ENCODE results near the gene KLHL33.

Gene KLHL33

DNA sequence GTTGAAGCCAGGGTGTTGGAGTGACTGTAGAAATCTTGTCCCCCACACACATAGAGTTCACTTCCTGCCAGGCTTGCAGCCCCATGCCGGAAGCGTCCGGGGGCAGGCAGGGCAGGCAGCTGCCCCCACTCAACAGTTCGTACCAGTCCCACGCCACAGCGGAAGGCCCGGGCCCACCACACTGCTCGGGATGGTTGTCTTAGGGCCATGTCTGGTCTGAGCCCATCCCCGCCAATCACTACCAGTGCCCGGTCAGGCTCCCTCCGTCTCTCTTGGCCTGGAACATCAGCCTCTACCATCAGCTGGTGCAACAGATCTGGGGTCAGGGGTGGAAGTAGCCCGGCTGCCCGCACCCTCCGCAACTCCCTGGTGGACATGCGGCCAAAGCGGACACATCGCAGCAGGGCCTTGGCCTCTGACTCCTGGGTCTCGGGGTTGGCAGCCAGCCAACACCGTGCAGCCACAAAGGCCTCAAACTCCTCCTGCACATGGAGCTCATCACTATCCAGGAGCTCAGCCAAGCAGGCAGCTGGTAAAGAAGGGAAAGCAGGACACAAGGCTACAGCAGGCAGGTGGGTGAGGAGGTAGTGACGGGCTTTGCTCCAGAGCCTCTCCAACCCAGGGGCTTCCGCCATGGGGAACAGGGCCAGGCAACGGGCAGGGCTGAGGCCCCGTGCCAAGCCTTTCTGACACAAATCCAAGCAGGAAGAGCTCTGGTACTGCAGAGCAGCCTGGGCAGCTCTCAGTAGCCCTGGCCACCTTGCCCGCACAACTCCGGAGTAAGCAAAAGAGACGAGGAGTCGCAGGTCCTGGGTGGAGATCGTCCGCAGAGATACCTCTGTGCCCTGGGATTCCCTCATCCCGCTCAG lies 5.9 kb downstream of the KLHL33 start:
- H3K9me3 Mint-ChIP-seq (ENCODE audit: low read depth), result no peaks in the 10 kb centered on the region
- H3K36me3 Mint-ChIP-seq, result no peaks in the 10 kb centered on the region
- peak overlapping the region; percentile 46 for H3K4me3 Mint-ChIP-seq
- H3K27me3 Mint-ChIP-seq, result no peaks in the 10 kb centered on the region
- peaks cover 38% of the 10 kb centered on the region for H3K4me1 Mint-ChIP-seq (ENCODE audit: low read depth)
- H3K27ac Mint-ChIP-seq, result peak overlapping the region; percentile 86

DNA sequence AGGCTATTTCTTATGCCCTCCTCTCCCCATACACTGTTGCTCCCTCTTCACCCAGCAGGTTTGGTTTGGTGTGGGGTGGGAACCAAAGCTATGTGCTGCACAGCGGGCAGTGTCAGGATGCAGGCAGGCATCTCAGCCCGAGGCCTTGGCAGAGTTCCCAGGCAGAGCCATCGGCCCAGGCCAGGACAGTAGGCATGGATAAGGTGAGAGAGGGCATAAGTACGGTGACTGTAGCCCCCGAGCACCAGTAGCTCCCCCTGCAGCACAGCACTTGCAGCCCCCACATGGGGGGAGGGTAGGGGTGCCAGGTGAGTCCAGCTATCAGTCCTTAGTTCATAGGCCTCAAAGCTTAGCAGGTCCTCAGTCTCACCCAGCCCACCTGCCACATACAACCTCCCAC lies 7.2 kb downstream of the KLHL33 start:
- Mint-ChIP-seq H3K4me3 (peak overlapping the region; percentile 65), H3K4me1 (ENCODE audit: low read depth) (peaks cover 38% of the 10 kb centered on the region), H3K27me3 (no peaks in the 10 kb centered on the region), H3K36me3 (no peaks in the 10 kb centered on the region), H3K27ac (peak overlapping the region; percentile 86), H3K9me3 (ENCODE audit: low read depth) (no peaks in the 10 kb centered on the region)

DNA sequence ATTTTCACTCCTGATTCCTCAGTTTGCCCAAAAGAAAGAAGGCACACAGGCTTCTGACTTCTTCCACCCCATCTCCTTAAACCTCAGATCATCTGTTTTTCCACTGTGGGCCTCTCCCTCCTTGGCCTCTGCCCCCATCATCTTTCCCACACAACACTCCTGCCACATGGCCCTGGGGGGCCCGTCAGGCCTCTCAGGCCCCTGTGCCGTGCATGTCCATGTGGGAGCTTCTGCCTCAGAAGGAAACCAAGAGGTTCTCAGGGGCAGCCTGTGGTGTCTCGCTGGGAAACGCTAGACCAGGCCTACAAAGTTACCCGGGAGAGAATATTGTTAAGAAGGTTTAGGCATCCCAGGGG lies 8.0 kb downstream of the KLHL33 start:
- peak overlapping the region; percentile 86 for H3K27ac Mint-ChIP-seq
- H3K4me3 Mint-ChIP-seq, result peak overlapping the region; percentile 65
- H3K9me3 Mint-ChIP-seq (ENCODE audit: low read depth), result no peaks in the 10 kb centered on the region
- H3K36me3 Mint-ChIP-seq, result no peaks in the 10 kb centered on the region
- peaks cover 38% of the 10 kb centered on the region for H3K4me1 Mint-ChIP-seq (ENCODE audit: low read depth)
- H3K27me3 Mint-ChIP-seq, result no peaks in the 10 kb centered on the region

DNA sequence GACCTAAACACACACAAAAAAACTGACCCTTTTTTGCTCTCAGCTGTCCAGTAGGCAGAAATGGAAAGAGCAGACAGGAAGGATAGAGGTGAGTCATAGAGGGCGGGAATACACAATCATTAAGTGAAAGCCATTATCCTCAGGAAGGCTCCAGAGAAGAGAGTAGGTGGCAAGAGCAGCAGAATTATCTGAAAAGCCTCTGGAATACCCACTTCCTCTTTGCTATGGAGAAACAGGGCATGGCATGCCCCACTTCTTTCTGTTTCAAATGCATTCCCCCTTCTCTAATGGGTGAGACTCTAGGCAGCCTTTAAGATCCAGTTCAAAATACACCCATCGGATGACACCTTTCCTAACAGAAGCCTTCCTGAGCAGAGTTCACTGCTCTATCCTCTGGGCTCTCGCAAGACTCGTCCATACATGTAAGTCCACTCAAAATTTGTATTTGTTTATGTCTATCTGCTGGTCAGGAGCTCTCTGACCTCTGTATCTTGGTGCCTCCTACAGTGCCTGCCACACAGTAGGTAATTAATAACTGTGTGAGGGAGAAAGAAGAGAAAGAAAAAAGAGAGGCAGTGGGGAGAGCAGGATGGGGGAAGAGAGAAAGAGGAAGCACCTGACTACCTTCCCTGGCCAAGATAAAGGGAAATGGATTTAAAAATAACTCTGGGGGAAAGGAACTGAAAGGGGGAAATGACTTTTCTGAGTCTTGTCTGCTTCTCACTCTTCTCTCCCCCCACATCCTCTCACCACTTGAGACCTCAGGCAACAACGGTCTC lies 8.5 kb downstream of the KLHL33 start:
- Mint-ChIP-seq H3K4me3 (peak overlapping the region; percentile 65), H3K9me3 (ENCODE audit: low read depth) (no peaks in the 10 kb centered on the region), H3K36me3 (no peaks in the 10 kb centered on the region), H3K27me3 (no peaks in the 10 kb centered on the region), H3K4me1 (ENCODE audit: low read depth) (peaks cover 38% of the 10 kb centered on the region), H3K27ac (peak overlapping the region; percentile 86)

DNA sequence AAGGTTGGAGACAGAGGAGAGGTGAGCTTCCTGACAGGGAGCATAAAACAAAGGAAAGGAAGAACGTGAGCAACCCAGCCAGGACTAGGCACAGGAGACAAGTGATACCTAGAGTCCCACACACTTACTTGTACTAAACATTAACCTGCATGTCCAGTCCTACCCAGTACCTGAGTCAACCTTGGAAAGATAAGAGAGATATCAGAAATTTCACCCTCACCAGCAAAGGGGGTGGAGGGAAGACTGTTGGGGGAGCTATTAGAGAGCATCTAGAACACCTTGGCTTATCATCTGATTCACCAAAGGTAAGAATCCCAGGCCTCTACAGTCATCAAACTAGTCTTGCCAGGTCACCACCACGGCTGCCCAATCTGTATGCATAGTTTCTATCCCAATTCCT lies 11.1 kb downstream of the KLHL33 start:
- Mint-ChIP-seq H3K27me3 (no peaks in the 10 kb centered on the region), H3K4me3 (no peak overlapping the region), H3K36me3 (no peaks in the 10 kb centered on the region), H3K4me1 (ENCODE audit: low read depth) (peaks cover 32% of the 10 kb centered on the region), H3K27ac (no peak overlapping the region), H3K9me3 (ENCODE audit: low read depth) (no peaks in the 10 kb centered on the region)

DNA sequence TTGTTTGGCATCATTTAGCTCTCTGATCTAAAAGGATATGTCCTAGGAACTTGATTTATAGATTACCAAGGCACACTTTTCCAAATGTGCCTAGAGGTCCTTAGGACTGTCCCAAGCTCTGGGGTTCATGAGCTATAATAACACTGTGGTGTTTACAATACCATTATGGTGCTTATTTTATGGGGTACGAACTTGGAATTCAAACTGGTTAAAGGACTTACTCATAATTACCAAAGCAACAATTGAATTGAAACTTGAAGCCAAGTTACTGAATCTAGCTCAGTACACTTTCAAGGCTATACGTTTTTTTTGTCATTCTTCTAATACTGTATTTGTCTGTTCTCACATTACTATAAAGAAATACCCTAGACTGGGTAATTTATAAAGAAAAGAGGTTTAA lies 13.1 kb downstream of the KLHL33 start:
- Mint-ChIP-seq H3K4me1 (ENCODE audit: low read depth) (peaks cover 13% of the 10 kb centered on the region), H3K9me3 (ENCODE audit: low read depth) (no peaks in the 10 kb centered on the region), H3K36me3 (no peaks in the 10 kb centered on the region), H3K27me3 (no peaks in the 10 kb centered on the region), H3K4me3 (no peak overlapping the region), H3K27ac (no peak overlapping the region)

DNA sequence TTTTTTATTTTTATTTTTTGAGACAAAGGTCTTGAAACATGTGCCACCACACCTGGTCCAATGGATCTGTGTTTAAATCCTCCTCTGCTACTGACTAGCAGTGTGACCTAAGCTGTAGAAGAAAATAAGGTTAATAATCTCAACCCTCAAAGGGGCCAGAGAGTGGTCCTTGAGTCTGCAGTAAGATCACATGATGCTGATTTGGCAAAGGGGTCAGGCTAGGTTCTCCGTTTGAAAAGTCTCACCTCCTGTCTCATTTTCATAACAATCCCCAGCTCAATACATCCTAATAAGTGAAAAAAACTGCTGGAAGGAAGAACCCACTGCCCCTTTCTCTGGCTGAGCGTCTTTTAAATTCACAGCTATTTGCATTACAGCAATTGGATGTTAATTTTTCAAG lies 14.7 kb downstream of the KLHL33 start:
- no peak overlapping the region for H3K27ac Mint-ChIP-seq
- H3K36me3 Mint-ChIP-seq, result no peaks in the 10 kb centered on the region
- H3K9me3 Mint-ChIP-seq (ENCODE audit: low read depth), result no peaks in the 10 kb centered on the region
- no peaks in the 10 kb centered on the region for H3K27me3 Mint-ChIP-seq
- no peak overlapping the region for H3K4me3 Mint-ChIP-seq
- peaks cover 5% of the 10 kb centered on the region for H3K4me1 Mint-ChIP-seq (ENCODE audit: low read depth)

DNA sequence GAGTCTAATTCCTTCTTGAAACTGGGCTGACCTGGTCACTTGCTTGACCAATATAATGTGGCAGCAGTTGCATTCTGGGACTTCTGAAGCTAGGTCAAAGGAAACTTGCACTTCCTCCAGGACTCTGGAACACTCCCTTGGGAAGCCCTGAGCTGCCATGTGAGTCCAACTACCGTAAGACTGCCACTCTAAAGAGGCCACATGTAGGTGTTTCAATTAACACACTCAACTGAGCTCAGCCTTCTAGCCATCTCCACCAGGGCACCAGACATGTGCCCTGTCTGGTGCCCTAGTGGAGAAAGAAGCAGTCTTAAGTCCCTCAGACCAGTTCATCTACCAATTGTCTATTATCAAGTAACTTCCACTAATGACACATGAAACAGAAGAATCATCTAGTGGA lies 16.5 kb downstream of the KLHL33 start:
- H3K36me3 Mint-ChIP-seq, result no peaks in the 10 kb centered on the region
- no peak overlapping the region for H3K27ac Mint-ChIP-seq
- H3K4me3 Mint-ChIP-seq, result no peak overlapping the region
- peaks cover 11% of the 10 kb centered on the region for H3K4me1 Mint-ChIP-seq (ENCODE audit: low read depth)
- H3K9me3 Mint-ChIP-seq (ENCODE audit: low read depth), result no peaks in the 10 kb centered on the region
- no peaks in the 10 kb centered on the region for H3K27me3 Mint-ChIP-seq

DNA sequence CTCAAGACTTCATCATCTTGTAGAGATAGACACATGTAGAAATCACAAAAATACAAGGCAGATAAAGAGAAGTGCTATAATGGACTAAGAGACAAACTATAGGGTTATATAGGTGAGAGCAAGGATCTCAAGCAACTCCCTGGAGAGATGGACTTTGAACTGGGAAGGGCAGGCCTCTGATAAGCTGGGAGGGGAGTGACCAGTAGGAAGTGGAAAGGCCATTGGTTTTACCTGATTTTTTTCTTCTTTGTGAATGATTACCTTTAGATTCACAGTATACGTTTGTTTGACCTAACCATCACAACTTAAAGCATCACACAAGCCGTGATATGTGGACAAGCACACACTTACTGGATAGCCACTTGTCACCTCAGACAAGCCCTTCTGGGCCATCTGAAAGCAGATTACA lies 17.5 kb downstream of the KLHL33 start:
- Mint-ChIP-seq H3K4me3 (no peak overlapping the region), H3K9me3 (ENCODE audit: low read depth) (no peaks in the 10 kb centered on the region), H3K27ac (no peak overlapping the region)

DNA sequence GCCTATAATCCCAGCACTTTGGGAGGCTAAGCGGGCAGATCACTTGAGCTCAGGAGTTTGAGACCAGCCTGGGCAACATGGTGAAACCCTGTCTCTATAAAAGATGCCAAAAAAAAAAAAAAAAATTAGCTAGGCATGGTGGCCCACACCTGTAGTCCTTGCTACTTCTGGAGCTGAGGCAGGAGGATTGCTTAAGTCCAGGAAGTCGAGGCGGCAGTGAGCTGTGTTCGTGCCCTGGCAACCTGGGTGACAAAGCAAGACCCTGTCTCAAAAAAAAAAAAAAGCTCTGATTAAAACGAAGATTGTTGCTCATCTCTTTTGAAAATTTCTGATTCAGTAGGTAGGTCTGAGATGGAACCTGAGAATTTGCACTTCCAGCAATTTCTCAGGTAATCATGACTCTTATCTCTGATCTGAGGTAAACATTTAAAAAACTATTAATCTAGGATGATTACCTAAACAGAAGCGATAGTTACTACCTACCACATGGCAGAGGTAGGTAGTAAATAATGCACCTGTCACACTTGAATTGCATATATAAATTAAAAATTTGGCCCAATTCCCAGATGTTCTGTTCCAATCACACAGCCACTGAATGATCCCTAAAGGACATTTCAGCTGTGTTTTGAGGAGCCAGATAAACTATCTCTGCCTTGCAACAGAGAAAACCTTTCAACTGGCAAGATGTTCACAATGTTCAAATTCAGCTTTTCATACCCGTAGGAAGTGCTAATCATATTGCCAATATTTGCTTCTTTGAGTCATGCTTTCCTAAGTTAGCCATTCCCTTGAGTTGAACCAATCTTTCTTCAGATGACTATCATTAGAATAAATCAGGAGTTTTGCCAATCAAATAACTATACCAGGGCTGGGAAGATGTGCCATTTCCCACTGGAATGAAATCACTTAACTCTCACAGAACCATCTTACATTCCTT lies 18.4 kb downstream of the KLHL33 start:
- Mint-ChIP-seq H3K27me3 (no peaks in the 10 kb centered on the region), H3K9me3 (ENCODE audit: low read depth) (no peaks in the 10 kb centered on the region), H3K4me3 (no peak overlapping the region), H3K4me1 (ENCODE audit: low read depth) (peaks cover 24% of the 10 kb centered on the region), H3K27ac (no peak overlapping the region), H3K36me3 (no peaks in the 10 kb centered on the region)

More for the DNA sequence above, 17.5 kb downstream of the KLHL33 start:
- H3K27me3 Mint-ChIP-seq, result no peaks in the 10 kb centered on the region
- peaks cover 19% of the 10 kb centered on the region for H3K4me1 Mint-ChIP-seq (ENCODE audit: low read depth)
- no peaks in the 10 kb centered on the region for H3K36me3 Mint-ChIP-seq

DNA sequence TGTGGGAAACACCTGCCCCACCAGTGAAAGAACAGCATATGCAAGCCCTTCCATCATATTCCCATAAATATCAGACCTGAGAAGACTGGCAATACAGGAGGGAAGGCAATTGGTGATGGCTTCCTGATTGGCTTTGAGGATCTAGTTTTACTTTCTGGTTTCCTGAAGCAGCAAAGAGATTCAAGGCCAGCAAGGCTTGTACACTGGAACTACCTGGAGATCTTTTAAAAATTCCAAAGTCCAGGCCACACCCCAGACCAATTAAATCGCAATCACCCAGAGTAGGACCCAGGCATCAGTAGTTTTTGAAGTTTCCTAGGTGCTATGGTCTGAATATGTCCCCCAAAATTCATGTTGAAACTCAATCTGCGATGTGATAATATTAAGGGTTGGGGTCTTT lies 19.7 kb downstream of the KLHL33 start:
- Mint-ChIP-seq H3K9me3 (ENCODE audit: low read depth) (no peaks in the 10 kb centered on the region), H3K4me1 (ENCODE audit: low read depth) (peaks cover 33% of the 10 kb centered on the region), H3K27ac (peak overlapping the region; percentile 85), H3K27me3 (no peaks in the 10 kb centered on the region), H3K36me3 (no peaks in the 10 kb centered on the region), H3K4me3 (no peak overlapping the region)

DNA sequence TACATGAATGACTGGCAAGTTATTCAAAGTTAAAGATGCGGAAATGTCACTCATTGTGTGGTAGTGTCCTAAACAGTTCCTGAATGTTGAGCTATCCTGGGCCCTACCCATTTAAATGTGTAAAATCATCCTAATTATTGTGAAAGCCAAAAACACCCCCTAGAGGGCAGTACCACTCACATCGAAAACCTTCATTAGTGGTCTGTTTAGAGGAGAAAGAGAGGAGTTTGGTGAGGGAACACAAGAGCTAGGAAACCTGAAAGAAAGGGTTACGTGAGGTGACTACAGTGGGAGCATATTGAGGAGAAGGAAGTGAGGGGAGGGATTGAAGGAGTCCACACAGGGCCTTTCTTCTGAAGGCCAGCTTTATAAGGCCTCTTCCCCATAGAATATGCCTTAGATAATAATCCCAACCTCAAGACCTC lies 20.2 kb downstream of the KLHL33 start:
- no peaks in the 10 kb centered on the region for H3K27me3 Mint-ChIP-seq
- no peaks in the 10 kb centered on the region for H3K36me3 Mint-ChIP-seq
- H3K4me1 Mint-ChIP-seq (ENCODE audit: low read depth), result peaks cover 36% of the 10 kb centered on the region
- no peaks in the 10 kb centered on the region for H3K9me3 Mint-ChIP-seq (ENCODE audit: low read depth)
- peak overlapping the region; percentile 85 for H3K27ac Mint-ChIP-seq
- no peak overlapping the region for H3K4me3 Mint-ChIP-seq

DNA sequence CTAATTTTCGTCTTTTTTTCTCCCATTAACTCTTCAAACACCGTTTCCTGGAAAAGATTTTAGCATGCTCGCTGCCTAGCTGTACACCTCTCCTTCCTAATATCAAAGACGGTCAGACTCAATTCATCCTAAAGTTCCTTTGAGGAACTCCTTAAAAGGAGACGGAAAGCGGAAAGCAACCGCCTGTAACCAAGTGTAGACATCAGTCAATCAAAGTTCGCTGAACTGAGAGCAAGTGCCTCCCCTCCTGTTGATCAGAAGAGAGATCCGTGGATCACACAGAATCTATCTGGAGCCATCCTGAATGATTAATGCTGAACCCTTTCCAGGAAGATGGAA lies 22.3 kb downstream of the KLHL33 start:
- Mint-ChIP-seq H3K4me1 (ENCODE audit: low read depth) (peaks cover 45% of the 10 kb centered on the region), H3K27ac (peak overlapping the region; percentile 95), H3K4me3 (peak overlapping the region; percentile 99), H3K9me3 (ENCODE audit: low read depth) (no peaks in the 10 kb centered on the region), H3K36me3 (no peaks in the 10 kb centered on the region), H3K27me3 (no peaks in the 10 kb centered on the region)

DNA sequence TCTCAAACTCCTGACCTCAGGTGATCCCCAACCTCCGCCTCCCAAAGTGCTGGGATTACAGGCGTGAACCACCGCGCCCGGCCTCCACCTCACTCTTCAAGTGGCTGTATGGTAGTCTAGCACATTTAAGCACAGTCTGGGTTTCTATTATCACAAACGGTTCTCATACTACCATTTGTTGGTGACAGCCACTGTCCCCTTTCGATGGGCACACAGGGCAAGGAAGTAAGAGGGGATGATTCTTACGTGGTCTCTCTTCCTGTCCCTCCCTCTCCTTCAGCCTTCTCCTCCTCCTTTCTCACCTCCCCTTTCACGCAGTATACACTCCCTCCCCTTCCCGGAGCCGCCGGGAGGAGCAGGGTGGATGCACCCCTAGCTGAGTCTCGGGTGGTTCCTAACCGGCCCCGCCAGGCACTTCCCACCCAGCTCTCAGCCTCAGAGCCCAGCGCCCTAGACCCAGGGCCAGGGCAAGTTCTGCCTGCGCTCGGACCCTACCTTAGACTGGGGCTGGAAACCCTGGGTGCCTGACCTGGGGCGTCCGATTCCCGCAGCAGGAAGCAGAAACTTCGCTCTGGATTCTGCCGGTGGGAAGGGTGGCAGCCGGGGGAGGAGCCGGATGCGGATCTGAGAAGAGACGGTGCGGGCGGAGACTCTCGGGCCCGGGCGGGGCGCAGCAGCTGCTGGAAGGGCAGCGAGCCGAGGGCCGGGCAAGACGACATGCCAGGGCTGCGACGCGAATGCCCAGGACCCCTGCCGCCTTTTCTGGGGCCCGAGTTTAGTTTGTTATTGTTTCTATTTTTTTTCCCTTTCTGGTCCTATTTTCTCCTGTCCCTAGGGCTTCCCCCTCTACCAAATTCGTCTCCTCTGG lies 22.9 kb downstream of the KLHL33 start, which contains the start of gene TEP1:
Gene TEP1 (minus strand): TSS at position 626 of the 868 bp plus-strand sequence. CDS start 5,062 bp downstream, outside the sequence.
- Mint-ChIP-seq H3K27me3 (no peaks in the 10 kb centered on the region), H3K36me3 (no peaks in the 10 kb centered on the region), H3K4me3 (peak within 1 kb of the TSS; percentile 99), H3K27ac (peak within 1 kb of the TSS; percentile 95), H3K4me1 (ENCODE audit: low read depth) (peaks cover 45% of the 10 kb centered on the region), H3K9me3 (ENCODE audit: low read depth) (no peaks in the 10 kb centered on the region)

All from activated naive CD8-positive, alpha-beta T cell (primary cell).